ENCODE data around the gene NFIB.

Gene NFIB

DNA sequence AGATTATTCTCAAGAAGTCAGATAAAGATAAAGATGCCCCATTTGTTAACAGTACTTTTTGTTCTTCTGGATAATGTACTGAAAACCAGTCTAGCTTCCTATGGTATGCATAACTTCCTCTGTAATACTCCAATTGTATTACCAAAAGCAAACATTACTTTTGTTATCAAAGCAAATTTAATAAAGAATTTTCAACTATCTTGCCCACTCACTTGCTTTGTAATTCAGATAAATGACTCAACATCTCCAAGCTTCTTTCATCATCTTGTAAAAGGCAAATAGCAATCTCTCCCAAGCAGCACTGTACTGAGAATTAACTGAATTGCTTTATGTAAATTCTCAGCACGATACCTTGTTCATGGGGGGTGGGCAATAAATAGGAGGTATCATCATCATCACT is 98.3 kb downstream of the NFIB start:
- no peak overlapping the region for H3K4me3 ChIP-seq (ENCODE audit: low read depth, low read length)
- no peak for TF ChIP-seq CTCF (IDR thresholded peaks at IDR 0.05; ENCODE audit: low read depth, low read length)

- no peak overlapping the region for H3K4me3 ChIP-seq (ENCODE audit: low read depth, low read length)
- no peak for TF ChIP-seq CTCF (IDR thresholded peaks at IDR 0.05; ENCODE audit: low read depth, low read length)
These were observed 99.2 kb downstream of the NFIB start for GRCh38 chr9:14214693-14215092.

GRCh38 chr9:14214065-14214684 is 99.8 kb downstream of the NFIB start:
- no peak for TF ChIP-seq CTCF (IDR thresholded peaks at IDR 0.05; ENCODE audit: low read depth, low read length)
- no peak overlapping the region for H3K4me3 ChIP-seq (ENCODE audit: low read depth, low read length)

DNA sequence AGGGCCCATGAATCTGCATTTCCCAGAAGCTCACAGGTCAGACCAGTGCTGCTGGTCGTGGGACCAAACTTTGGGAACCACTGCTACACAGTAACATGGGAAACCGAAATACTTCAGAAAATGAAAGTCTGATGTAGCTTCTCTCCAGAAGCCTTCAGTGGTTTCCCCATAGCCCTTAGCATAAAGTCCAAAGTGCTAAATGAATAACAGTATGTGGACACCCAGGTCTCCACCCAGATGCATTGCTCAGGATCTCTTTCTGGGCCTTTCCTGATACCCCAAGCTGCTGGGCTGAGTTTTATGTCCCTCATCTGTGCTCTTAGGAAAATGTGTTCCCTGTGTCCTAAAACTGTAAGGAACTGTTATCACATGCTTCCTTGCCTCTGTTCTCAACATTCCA is 100.4 kb downstream of the NFIB start:
- no peak overlapping the region for H3K4me3 ChIP-seq (ENCODE audit: low read depth, low read length)
- TF ChIP-seq CTCF (IDR thresholded peaks at IDR 0.05; ENCODE audit: low read depth, low read length): no peak

DNA sequence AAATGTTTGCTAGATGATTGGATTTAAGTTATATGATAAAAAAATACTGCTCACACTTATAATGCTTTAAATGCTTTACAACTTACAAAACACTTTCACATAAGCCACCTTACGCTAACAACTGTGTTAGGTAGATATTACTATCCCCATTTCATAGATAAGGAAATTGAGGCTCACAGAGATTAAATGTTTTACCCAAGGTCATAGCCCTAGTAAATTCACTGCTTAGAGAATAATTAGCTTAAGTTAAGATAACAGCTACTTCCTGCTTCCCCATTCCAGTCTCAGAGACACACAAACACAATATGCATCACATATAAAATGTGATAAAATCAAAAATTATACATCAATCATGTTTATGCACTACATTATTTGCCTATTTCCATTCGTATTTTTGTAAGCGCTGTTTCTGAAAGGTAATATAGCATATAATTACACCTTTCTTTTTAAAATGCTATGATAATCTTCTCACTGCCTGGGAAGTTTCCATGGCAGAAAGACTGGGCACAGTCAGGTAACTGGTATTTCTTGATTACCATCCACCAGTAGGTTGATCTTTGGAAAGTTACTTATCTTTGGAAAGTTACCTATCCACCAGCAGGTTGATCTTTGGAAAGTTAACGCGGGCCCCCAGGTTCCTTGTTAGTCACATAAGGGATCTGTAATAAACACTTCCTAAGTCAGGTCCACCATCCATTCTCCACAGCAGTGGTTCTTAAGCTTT is 101.1 kb downstream of the NFIB start:
- TF ChIP-seq CTCF (IDR thresholded peaks at IDR 0.05; ENCODE audit: low read depth, low read length): no peak
- H3K4me3 ChIP-seq (ENCODE audit: low read depth, low read length): no peak overlapping the region

DNA sequence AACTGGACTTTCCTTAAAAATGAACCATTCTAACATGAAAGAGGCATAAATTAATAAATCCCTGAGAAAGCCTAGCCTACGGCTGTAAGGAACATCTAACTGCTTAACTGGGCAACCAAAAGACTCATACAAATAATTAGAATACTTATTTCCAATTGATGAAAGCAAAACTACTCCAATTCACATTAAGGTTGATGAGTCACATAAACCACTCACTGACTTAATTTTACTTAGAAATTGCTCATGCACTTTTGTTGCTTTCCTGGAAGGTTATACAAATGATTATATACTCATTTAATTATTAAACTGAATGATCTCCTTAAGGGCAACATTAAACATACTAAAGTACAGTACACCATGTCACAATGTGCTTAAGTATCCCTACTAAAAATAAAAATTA is 101.9 kb downstream of the NFIB start:
- no peak overlapping the region for H3K4me3 ChIP-seq (ENCODE audit: low read depth, low read length)
- TF ChIP-seq CTCF (IDR thresholded peaks at IDR 0.05; ENCODE audit: low read depth, low read length): no peak

DNA sequence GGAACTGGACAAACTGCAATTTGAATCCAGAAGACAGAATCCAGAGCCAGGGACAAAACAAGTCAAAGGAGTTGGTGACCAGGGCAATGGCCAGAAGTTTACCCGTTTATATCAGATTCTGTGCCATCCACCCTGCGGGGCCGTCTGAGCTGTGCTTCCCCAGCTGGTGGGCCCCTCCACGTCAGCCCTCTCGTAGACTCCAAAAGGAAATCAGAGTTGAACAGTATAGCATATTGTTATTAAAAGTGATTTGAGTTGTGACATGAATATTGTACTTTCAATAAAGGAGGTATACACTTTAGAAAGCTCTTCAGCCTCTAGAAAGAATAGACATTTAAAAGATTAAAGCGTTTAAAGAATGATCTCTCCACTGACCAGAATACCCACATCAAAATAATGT is 102.4 kb downstream of the NFIB start:
- no peak for TF ChIP-seq CTCF (IDR thresholded peaks at IDR 0.05; ENCODE audit: low read depth, low read length)
- H3K4me3 ChIP-seq (ENCODE audit: low read depth, low read length): no peak overlapping the region

All from WI38 (cell line).